Pulmonary artery endothelial cell (primary cell): ENCODE measurements around the gene ELOF1. TPM values are rescaled to one million over a fixed set of nuclear protein-coding genes. Genes with fewer than 3 reads are reported as not detected.
"Not testable (repeated sequence)": the region's sequence is repeated elsewhere in the genome, so short reads cannot be mapped to it uniquely, and the experiment has no call there.

Source experiments
- DNase-seq: peaks from one replicate; pipeline ENCODE4 v3.0.0-alpha.2; 2011; ENCODE audit warnings: low read depth, low spot score
- total RNA-seq: library from RNA; depleted of rRNA; stranded (reverse); fragments of >200 nt; gene quantifications from 2 replicates; pipeline ENCODE4 v1.2.3, GENCODE V29; 2014

ELOF1 gene
- total RNA-seq = 29.5 and 31.8 TPM in 2 replicates

DNA sequence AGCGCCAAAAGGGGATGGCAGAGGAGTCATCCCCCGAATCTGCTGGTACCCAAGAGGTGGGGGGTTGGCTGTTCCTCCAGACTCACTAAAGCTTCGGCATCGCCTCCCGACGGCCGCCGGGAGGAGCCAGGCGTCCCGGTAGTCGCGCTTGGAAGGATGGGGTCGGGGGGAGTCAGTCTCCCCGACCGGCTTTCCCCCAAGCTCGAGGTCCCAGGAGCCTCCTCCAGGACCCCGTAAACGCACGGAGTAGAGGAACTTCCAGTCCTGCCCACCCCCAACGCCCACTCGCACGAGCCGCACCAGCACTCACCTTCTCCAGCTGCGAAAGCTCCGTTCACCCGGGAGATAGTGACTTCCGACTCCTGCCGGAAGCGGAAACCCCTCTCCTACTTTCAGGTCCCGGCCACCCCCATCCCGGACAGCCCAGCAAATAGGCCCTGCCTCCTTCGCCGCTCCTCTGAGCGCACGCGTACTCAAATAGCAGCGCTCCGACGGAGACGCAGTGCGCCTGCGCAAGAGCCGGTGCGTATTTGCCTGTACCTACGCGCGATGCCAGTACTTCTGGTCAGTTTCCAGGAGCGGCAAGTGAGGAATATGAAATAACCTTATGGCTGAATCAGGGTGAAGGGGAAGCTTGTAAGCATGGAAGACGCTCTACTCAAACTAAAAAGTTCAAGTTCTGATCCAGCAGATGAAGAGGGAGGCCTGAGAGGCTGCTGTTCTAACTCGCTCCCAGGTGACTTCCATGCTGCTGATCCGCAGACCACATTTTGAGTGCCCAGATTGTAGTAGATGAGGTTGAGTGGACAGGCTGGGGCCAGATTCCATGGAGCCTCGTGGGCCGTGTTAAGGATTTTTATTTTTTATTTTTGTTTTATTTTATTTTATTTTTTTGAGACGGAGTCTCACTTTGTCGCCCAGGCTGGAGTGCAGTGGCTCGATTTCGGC lies at the start of gene ELOF1:
Gene ELOF1, minus strand, starts transcription at position 350 of the 948 bp plus-strand sequence. CDS start 4,883 bp downstream, outside the sequence.
- peak; percentile 90 for DNase-seq

GRCh38 chr19:11606484-11606883 lies 47.5 kb upstream of the ELOF1 start:
- no peak for DNase-seq

- DNase-seq = not testable (repeated sequence)
Observed at GRCh38 chr19:11599704-11600103, 40.7 kb upstream of the ELOF1 start.

- DNase-seq = no peak
Observed at GRCh38 chr19:11598746-11599145, 39.7 kb upstream of the ELOF1 start.

- DNase-seq = no peak
Observed at GRCh38 chr19:11598103-11598483, 39.1 kb upstream of the ELOF1 start.

DNA sequence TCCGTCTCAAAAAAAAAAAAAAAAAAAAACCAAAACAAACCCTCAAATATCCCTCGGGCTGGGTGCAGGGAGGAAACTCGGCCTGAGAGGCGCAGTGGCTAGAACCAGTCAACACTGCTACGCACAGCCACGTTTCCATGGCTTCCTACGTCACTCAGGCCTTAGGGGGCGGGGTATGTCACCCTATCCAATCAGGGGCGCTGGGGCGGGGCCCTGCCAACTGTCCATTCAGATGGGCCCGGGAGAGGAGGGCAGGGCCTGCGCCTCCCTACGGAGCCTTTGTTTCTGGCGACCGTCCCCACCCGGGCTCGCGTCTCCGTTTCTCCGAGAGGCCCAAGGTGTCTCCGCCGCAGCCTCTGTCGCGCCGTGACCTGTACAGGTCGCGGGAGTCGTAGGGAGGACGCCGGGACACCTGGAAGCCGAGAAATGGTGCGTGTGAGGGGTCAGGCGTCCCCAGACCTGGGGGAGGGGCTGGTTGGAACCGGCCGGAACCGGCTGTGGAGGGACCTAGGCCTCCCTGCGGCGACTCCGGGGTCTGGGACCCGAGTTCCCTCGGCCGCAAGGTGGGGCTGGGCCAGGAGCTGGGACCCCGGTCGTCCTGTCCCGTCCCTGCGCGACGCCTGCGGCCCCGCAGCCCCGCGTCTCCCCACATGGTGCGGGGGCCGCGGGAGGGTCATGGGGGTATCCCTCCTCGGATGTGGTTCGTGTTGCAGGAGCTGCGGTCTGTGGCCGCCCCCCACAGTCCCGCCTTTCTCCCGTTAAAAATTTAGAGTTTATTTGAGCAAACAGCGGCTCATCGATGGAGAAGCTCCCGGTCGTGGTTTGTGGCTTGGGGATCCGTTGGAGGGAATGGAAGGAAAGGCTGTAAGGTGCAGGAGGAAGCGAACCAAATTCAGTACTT lies 38.4 kb upstream of the ELOF1 start, which contains the start of gene ZNF627:
Gene ZNF627, plus strand, starts transcription at position 282 of the 901 bp plus-strand sequence. Its CDS starts 145 bp downstream, at position 427.
- DNase-seq = peak; percentile 96

- no peak for DNase-seq
Observed at GRCh38 chr19:11596156-11596555, 37.1 kb upstream of the ELOF1 start.

GRCh38 chr19:11594084-11594483 lies 35.1 kb upstream of the ELOF1 start:
- DNase-seq = no peak

DNA sequence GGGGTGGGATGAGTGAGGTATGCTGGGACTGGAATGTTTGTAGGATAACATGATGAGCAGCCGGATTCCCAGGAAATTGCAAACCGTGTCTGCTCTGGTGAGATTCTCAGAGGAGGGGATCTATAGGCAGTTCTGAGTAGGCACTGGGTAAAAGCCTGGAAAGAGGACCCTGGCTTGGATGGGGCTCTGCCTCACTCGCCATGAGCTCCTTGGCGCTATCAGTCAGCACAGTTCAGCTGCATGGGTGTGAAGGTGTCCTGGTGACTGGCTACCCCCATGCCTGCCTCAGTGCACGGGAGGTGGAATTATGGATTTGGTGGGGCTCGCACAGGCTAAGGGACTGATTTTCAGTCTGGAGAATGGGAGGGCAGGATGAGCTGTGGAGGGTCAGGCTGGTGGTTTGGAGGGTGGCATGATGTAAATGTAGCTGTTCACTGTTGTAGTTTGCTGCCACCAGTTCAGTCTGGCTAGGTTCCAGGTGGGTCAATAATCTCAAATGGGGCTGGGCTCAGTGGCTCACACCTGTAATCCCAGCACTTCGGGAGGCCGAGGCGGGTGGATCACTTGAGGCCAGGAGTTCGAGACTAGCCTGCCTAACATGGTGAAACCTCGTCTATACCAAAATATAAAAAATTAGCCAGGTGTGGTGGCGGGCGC lies 29.1 kb upstream of the ELOF1 start:
- no peak for DNase-seq

DNA sequence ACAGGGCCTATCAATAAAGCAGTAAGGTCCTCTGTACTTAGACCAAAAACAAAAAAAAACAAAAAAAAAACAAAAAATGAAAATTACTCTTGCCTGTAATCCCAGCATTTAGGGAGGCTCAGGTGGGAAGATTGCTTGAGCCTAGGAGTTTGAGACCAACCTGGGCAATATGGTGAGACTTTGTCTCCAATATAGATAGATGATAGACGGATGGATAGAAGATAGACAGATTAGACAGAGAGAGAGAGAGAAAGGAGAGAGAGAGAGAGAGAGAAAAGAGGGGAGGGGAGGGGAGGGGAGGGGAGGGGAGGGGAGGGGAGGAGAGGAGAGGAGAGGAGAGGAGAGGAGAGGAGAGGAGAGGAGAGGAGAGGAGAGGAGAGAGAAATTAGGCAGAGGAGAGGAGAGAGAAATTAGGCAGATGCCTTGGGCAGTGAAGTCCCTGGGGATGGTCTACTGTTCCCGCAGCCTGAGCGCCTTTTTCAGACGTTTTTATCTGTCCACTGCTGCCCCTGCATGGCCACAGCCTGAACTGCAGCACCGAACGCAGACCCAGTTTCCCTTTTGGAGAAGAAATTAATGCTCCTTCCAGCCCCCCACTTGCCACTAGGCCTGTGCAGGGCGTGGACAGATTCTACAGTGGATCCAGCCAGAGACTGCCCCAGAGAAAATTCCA lies 28.4 kb upstream of the ELOF1 start:
- DNase-seq = peak; percentile 20

GRCh38 chr19:11586331-11586730 lies 27.3 kb upstream of the ELOF1 start:
- DNase-seq = no peak

GRCh38 chr19:11581740-11582139 lies 22.7 kb upstream of the ELOF1 start:
- no peak for DNase-seq

- no peak for DNase-seq
Observed at GRCh38 chr19:11580116-11580515, 21.1 kb upstream of the ELOF1 start.

DNA sequence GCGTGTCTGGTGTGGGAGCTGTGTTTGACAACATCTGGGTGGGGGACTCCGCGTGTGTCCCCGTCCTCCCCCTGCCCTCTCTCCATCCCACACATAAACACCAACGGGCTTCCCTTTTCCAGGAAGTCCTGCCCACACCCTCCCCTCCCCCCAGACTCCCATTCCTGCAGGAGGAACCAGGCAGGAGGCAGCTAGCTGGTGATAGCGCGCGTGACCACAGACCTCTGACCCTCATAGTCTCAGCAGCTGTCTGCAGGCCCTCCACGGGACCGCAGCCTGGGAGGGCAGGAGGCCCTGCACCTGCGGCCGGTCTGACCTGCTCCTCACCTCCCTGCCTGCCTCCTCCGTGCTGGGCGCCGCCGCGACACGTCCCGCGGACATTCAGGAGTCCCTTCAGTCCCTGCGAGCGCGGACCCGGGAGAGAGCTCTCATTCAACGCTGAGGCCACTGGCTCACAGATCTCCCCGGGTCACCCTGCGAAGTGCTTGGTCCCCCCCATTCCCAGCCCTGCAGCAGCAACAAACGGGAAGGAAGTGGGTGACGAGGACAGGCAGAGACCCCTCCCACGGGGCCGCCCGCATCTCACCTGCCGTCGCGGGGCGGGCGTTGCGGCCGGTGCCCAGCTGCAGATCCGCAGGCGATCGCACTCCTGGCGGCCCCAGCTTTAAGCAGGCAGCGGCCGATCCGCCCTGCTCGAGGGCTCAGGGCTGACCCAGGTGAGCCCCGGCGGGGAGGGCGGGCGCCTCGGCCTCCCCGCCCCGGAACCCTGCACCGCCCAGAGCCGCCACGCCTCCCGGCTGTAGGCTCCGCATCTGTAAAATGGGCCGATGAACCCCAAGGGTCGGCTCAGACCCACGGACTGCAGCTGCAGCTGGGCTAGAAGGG lies 19.5 kb upstream of the ELOF1 start:
- no peak for DNase-seq

GRCh38 chr19:11577451-11578257 lies 18.6 kb upstream of the ELOF1 start, which contains the start of gene ACP5:
Gene ACP5 (minus strand): TSS chr19:11577645. CDS start chr19:11577317, 328 bp downstream.
- no peak for DNase-seq

DNA sequence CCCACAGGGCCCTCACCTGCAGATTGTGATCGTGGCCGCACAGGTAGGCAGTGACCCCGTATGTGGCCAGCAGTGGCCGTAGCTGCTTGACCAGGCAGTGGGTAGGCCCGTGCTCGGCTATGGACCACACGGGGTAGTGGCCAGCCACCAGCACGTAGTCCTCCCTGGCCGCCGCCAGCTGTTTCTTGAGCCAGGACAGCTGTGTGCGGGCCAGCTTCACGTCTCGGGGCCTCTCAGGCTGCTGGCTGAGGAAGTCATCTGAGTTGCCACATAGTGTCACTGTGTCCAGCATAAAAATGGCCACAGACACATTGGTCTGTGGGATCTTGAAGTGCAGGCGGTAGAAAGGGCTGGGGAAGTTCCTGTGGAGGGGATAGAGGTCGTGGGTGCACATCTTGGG lies 17.2 kb upstream of the ELOF1 start:
- no peak for DNase-seq

DNA sequence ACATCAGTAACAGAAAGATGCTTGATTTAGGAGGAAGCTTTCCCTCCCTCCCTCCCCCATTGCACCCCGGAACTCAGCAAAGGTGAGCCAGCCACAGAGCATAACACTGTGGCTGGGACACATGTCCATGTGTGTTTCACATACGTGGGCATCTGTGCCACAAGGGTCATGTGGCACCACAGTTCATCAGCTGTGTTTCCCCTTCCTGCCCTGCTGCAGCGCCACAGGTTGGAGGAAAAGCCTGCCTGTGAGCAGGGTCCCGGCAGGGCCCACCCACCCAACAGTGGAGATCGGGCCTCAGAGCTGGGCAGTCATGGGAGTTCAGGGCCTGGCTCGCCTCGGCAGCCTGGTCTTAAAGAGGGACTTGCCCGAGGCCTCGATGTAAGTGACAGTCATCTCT lies 15.7 kb upstream of the ELOF1 start:
- no peak for DNase-seq

DNA sequence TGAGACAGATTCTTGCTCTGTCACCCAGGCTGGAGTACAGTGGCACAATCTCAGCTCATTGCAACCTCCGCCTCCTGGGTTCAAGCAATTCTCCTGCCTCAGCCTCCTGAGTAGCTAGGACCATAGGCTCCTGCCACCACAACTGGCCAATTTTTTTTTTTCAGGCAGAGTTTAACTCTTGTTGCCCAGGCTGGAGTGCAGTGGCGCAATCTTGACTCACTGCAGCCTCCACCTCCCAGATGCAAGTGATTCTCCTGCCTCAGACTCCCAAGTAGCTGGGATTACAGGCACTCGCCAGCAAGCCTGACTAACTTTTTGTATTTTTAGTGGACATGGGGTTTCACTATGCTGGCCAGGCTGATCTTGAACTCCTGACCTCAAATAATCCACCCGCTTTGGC lies 14.7 kb upstream of the ELOF1 start:
- DNase-seq = not testable (repeated sequence)

DNA sequence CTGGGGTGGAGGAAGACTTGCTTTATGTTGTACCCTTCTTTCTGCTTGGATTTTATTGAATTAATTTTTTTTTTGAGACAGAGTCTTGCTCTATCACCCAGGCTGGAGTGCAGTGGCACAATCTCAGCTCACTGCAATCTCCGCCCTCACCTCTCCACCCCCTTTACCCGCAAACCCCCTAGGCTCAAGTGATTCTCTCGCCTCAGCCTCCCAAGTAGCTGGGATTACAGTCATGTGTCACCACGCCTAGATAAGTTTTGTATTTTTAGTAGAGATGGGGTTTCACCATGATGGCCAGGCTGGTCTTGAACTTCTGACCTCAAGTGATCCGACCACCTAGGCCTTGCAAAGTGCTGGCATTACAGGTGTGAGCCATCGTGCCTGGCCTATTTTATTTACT lies 14.3 kb upstream of the ELOF1 start:
- DNase-seq = not testable (repeated sequence)
